SU-DHL-6 (cell line): ENCODE data around the gene PRKN.

ENCODE experiments used
- H2AFZ ChIP-seq: fragments of 200-600 bp; sonication (generic); 2 replicates; pipeline ENCODE4 v1.6.1; 2014; ENCODE audit warnings: low read depth, mild to moderate bottlenecking, moderate library complexity, mixed read lengths, antibody characterized with exemption, low read length; ENCODE audit not compliant: severe bottlenecking
- H3F3A ChIP-seq: fragments of 200-600 bp; shearing (Covaris generic); 2 replicates; pipeline ENCODE4 v1.6.0; 2016; ENCODE audit warnings: antibody characterized with exemption, mild to moderate bottlenecking; ENCODE audit not compliant: insufficient read depth
- H3K27ac ChIP-seq: fragments of 200-600 bp; sonication (generic); 2 replicates; pipeline ENCODE4 v1.5.1; 2016; ENCODE audit warnings: low read depth, mild to moderate bottlenecking, low read length, moderate library complexity, mixed read lengths
- H3K27me3 ChIP-seq: fragments of 200-600 bp; sonication (generic), shearing (Covaris generic); 2 replicates; pipeline ENCODE4 v1.6.0; 2014; ENCODE audit warnings: mild to moderate bottlenecking, low read length
- H3K36me3 ChIP-seq: fragments of 200-600 bp; sonication (generic); 2 replicates; pipeline ENCODE4 v1.6.1; 2014; ENCODE audit warnings: mild to moderate bottlenecking, low read length, mixed read lengths
- H3K4me2 ChIP-seq: fragments of 300-600, 200-600 bp; shearing (Covaris generic), sonication (generic); 2 replicates; pipeline ENCODE4 v1.6.0; 2014; ENCODE audit warnings: low read length, low read depth, mild to moderate bottlenecking; ENCODE audit not compliant: poor library complexity, severe bottlenecking
- H3K4me3 ChIP-seq: fragments of 200-600 bp; sonication (generic); 2 replicates; pipeline ENCODE4 v1.5.1; 2014; ENCODE audit warnings: antibody characterized with exemption, low read length, mild to moderate bottlenecking, mixed read lengths; ENCODE audit not compliant: insufficient read depth, poor library complexity, severe bottlenecking
- H3K79me2 ChIP-seq: fragments of 200-600 bp; sonication (generic); 2 replicates; pipeline ENCODE4 v1.6.1; 2014; ENCODE audit warnings: mild to moderate bottlenecking, low read length, moderate library complexity; ENCODE audit not compliant: insufficient read depth
- H3K9ac ChIP-seq: fragments of 200-600 bp; sonication (generic); 2 replicates; pipeline ENCODE4 v1.7.0; 2014; ENCODE audit warnings: mild to moderate bottlenecking, low read length
- H3K9me2 ChIP-seq: fragments of 200-600 bp; sonication (generic); replicated peaks from 2 replicates; pipeline ENCODE4 v1.6.1; 2014; ENCODE audit warnings: low read length; ENCODE audit not compliant: insufficient read depth
- H3K9me3 ChIP-seq: fragments of 200-600 bp; sonication (generic); 2 replicates; pipeline ENCODE4 v1.6.1; 2014; ENCODE audit warnings: low read length, mixed read lengths; ENCODE audit not compliant: insufficient read depth
- H4K20me1 ChIP-seq: fragments of 200-600 bp; sonication (generic); 2 replicates; pipeline ENCODE4 v1.6.1; 2014; ENCODE audit warnings: low read depth, mild to moderate bottlenecking, antibody characterized with exemption, low read length, moderate library complexity, mixed read lengths
- EZH2phosphoT487 ChIP-seq: fragments of 200-600 bp; sonication (generic), shearing (Covaris generic); conservative IDR thresholded peaks from 2 replicates; pipeline ENCODE4 v1.6.1; 2018; ENCODE audit warnings: mild to moderate bottlenecking, antibody characterized with exemption, low read length, moderate library complexity, mixed read lengths
- TF ChIP-seq, protein P1 (sequence below): fragments of 200-600 bp; sonication (generic); IDR thresholded peaks from one replicate; pipeline ENCODE4 v1.5.1; 2017; ENCODE audit warnings: antibody characterized with exemption, mild to moderate bottlenecking, low read length, moderate library complexity; ENCODE audit not compliant: insufficient read depth, poor library complexity, severe bottlenecking

Gene PRKN

GRCh38 chr6:161443848-161444247 lies 1283.7 kb downstream of the PRKN start:
- no peak overlapping the region for H3K4me3 ChIP-seq
- H3F3A ChIP-seq = no peaks in the 10 kb centered on the region
- no peaks in the 10 kb centered on the region for H3K27me3 ChIP-seq
- no peaks in the 10 kb centered on the region for H3K9me2 ChIP-seq
- no peak overlapping the region for H2AFZ ChIP-seq
- no peaks in the 10 kb centered on the region for H3K79me2 ChIP-seq
- H3K4me2 ChIP-seq = no peak overlapping the region
- H3K9ac ChIP-seq = no peak overlapping the region
- no peak for TF ChIP-seq EZH2phosphoT487
- TF ChIP-seq, protein P1, sequence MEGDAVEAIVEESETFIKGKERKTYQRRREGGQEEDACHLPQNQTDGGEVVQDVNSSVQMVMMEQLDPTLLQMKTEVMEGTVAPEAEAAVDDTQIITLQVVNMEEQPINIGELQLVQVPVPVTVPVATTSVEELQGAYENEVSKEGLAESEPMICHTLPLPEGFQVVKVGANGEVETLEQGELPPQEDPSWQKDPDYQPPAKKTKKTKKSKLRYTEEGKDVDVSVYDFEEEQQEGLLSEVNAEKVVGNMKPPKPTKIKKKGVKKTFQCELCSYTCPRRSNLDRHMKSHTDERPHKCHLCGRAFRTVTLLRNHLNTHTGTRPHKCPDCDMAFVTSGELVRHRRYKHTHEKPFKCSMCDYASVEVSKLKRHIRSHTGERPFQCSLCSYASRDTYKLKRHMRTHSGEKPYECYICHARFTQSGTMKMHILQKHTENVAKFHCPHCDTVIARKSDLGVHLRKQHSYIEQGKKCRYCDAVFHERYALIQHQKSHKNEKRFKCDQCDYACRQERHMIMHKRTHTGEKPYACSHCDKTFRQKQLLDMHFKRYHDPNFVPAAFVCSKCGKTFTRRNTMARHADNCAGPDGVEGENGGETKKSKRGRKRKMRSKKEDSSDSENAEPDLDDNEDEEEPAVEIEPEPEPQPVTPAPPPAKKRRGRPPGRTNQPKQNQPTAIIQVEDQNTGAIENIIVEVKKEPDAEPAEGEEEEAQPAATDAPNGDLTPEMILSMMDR = no peak
- no peak overlapping the region for H3K27ac ChIP-seq
- no peaks in the 10 kb centered on the region for H3K36me3 ChIP-seq
- no peaks in the 10 kb centered on the region for H3K9me3 ChIP-seq
- no peaks in the 10 kb centered on the region for H4K20me1 ChIP-seq

DNA sequence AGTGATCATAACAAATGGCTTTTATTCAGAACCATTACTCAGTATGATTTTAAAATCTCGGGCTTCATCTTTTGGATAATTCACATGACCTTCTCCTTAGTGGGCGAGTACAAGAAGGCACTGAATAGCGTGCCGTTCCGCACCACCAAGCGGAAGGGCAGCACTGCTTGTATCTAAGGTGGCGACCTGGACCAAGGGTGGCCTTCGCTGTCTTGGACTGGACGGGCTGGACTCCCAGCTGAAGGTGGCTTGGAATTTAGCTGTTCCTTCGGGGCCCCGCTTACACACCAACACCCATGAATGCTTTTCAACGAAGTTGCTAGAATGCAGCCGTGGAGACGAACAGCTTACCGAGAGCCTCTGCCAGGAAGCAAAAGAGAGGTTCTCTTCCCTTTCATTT lies 1285.1 kb downstream of the PRKN start:
- no peak for TF ChIP-seq EZH2phosphoT487
- TF ChIP-seq, protein P1 = no peak
- no peaks in the 10 kb centered on the region for H3K9me3 ChIP-seq
- no peak overlapping the region for H2AFZ ChIP-seq
- H3K9ac ChIP-seq = no peak overlapping the region
- no peak overlapping the region for H3K4me3 ChIP-seq
- H3K27me3 ChIP-seq = no peaks in the 10 kb centered on the region
- H3K4me2 ChIP-seq = no peak overlapping the region
- H3F3A ChIP-seq = no peaks in the 10 kb centered on the region
- no peaks in the 10 kb centered on the region for H4K20me1 ChIP-seq
- no peaks in the 10 kb centered on the region for H3K36me3 ChIP-seq
- H3K79me2 ChIP-seq = no peaks in the 10 kb centered on the region
- no peak overlapping the region for H3K27ac ChIP-seq
- no peaks in the 10 kb centered on the region for H3K9me2 ChIP-seq

DNA sequence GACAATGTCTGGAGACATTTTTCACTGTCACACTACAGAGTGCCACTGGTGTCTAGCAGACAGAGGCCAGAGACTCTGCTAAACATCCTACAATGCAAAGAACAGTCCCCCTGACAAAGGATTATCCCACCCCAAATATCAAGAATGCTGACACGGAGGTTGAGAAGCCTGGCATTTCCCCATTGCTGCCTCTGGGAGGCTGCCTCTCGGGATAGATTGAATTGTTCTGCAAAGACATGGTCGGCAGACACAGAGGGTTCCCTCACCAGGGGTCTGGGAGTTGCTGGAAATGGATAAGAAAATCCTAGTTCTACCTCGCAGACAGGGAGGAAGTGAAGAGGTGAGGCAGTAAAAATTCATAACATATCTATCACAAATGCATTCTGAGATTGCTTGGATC lies 1287.3 kb downstream of the PRKN start:
- Histone ChIP-seq H3K36me3 (no peaks in the 10 kb centered on the region), H3K4me2 (no peak overlapping the region), H3K9me3 (no peaks in the 10 kb centered on the region), H3K9me2 (no peaks in the 10 kb centered on the region), H3K27me3 (no peaks in the 10 kb centered on the region), H3K79me2 (no peaks in the 10 kb centered on the region), H3K27ac (no peak overlapping the region), H3K4me3 (no peak overlapping the region), H4K20me1 (no peaks in the 10 kb centered on the region), H3K9ac (no peak overlapping the region), H3F3A (no peaks in the 10 kb centered on the region), H2AFZ (no peak overlapping the region)
- TF ChIP-seq, protein P1 = no peak

DNA sequence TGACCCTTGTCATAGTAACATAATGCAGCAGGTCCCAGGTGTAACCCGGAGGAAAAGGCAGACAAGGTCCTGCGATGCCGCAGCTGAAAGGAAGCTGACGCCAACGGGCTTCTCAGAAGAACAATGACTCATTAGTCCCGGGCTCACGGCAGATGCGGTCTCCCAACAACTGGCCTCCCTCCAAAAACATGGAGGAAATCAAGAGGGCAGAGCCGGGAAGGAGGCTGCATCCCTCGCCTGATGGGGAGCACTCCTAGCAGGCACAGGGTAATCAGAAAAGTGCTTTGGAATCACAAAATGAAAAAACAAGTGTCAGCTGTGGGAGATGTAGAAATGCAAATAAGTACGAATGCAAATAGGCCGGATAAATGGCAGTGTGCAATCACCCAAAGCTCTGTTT lies 1288.5 kb downstream of the PRKN start:
- no peaks in the 10 kb centered on the region for H3F3A ChIP-seq
- H3K27ac ChIP-seq = no peak overlapping the region
- no peak overlapping the region for H3K9ac ChIP-seq
- TF ChIP-seq EZH2phosphoT487 = no peak
- TF ChIP-seq, protein P1 = no peak
- no peak overlapping the region for H3K4me3 ChIP-seq
- no peaks in the 10 kb centered on the region for H4K20me1 ChIP-seq
- no peaks in the 10 kb centered on the region for H3K9me3 ChIP-seq
- no peaks in the 10 kb centered on the region for H3K27me3 ChIP-seq
- no peak overlapping the region for H3K4me2 ChIP-seq
- H2AFZ ChIP-seq = no peak overlapping the region
- no peaks in the 10 kb centered on the region for H3K79me2 ChIP-seq
- H3K36me3 ChIP-seq = no peaks in the 10 kb centered on the region
- no peaks in the 10 kb centered on the region for H3K9me2 ChIP-seq
